ENCODE results near the gene SEMA7A.

Gene SEMA7A

DNA sequence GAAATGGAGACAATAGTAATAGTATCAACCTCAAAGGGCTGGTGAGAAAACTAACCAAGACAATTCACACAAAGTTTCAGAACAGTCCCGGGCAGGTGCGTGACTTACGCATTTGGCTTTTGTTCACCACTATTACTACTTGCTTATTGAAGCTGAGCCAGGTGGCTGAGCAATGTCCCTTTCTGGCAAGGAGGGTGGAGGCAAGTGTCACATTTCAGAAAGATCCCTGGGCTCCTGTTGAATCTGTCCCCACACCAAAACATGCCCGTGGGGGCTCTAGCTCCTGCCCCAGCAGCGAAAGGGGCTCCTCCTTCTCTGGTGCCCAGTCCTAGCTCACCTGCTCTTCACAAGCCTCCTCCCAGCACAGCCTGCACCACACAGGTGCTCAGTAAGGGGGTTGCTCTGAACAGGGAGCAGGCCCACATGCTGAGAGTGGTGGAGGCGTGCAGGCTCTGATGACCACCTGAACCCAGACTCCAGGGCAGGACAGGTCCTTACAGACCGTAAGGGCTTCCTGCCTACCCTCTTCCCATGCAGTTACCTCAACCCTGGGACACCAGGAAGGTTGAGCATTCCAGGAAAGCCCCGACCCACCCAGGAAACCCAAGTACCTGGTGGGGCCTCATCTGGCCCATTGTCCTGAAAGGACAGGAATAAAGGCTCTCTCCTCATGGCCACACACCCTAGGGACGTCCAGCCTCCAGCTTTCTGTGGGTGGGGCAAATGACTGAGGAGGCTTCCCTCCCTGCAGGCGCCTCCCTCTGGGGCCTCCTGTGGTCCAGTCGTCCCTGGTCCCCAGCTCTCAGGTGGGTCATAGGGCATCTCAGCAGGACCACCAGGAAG is 32.6 kb downstream of the SEMA7A start:
- no peak for TF ChIP-seq CTCF (IDR thresholded peaks at IDR 0.05)

GRCh38 chr15:74400313-74400860 is 33.4 kb downstream of the SEMA7A start:
- no peak for TF ChIP-seq CTCF (IDR thresholded peaks at IDR 0.05)

DNA sequence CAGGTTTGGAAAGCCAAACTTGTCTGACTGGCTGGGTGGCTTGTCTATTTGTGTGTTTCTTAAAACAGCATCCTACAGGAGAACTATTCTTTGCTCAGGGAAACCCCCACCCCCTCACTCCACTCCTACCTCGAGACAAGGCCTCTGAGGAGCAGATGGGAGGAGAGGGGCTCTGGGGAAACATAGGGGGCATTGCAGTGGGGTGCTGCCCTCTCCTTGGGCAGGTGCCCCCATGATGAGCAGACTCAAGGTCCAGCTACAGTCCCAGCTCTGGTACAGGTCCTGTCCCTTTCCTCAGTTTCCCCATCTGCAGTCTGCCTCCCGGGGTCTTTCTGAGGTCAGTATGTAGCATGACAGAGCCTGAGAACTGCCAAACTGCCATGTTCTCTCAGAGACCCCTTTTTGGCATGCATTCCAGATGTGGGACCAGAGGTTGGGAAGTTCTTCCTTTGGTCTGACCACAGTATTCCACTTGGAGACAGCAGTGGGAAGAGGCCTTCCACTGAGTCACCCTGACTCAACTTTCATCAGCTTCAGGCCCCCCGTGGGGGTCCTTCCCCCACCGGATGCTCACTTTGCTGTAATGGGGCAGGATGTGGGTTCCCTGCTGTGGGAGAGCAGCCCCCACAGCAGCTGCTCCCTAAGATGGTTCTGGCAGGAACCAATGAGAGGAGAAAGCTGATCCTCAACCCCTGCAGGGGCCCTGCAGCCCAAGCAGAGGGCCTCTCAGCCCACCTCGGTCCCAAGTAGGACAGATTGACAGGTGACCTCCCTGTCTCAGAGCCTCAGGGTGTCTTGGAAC is 34.0 kb downstream of the SEMA7A start:
- TF ChIP-seq CTCF (IDR thresholded peaks at IDR 0.05), result no peak

- TF ChIP-seq CTCF (IDR thresholded peaks at IDR 0.05), result no peak
Observed at GRCh38 chr15:74399100-74399499, 34.7 kb downstream of the SEMA7A start.

- no peak for TF ChIP-seq CTCF (IDR thresholded peaks at IDR 0.05)
Observed at GRCh38 chr15:74398183-74398582, 35.6 kb downstream of the SEMA7A start.

GRCh38 chr15:74397239-74398068 is 36.3 kb downstream of the SEMA7A start:
- no peak for TF ChIP-seq CTCF (IDR thresholded peaks at IDR 0.05)

Measured in LNCAP (cell line).